Caco-2 (cell line): Measurements from ENCODE around the gene CLRN3. TPM values are rescaled to one million over a fixed set of nuclear protein-coding genes. Genes with fewer than 3 reads are reported as not detected.
A peak's percentile ranks its signal among the peaks of the same experiment; 100 is the strongest.

ENCODE experiments used
- BruUV-seq: library from RNA; stranded (reverse); fragments of 400-500 nt; replicated peaks from 2 replicates; lab custom pipeline; 2021; lab: Mats Ljungman, UMichigan
- CTCF ChIA-PET: fragments of 300-600 bp; sonication (Branson Sonifier 250); formaldehyde crosslinking; loops from one replicate; lab custom pipeline; 2022; ENCODE audit warnings: antibody characterized with exemption; lab: Charles Lee
- POLR2A ChIA-PET: fragments of 300-600 bp; sonication (Branson Sonifier 250); formaldehyde crosslinking; loops from one replicate; lab custom pipeline; 2022; ENCODE audit warnings: antibody characterized with exemption; lab: Charles Lee
- DNase-seq, 2 experiments: peaks; one replicate each; pipeline versions ENCODE4 v3.0.0 to v3.0.0-alpha.2; 2020 to 2022
- H3K27me3 ChIP-seq: replicated peaks from 2 replicates; pipeline ENCODE4 v1.6.0; 2011; ENCODE audit warnings: low read length; ENCODE audit not compliant: control insufficient read depth, insufficient read depth
- H3K36me3 ChIP-seq: 2 replicates; pipeline ENCODE4 v1.5.1; 2011; ENCODE audit warnings: low read length; ENCODE audit not compliant: control insufficient read depth, insufficient read depth
- H3K4me1 ChIP-seq: fragments of 250-450 bp; sonication (Bioruptor Pico); 2 replicates; pipeline ENCODE4 v1.5.1; 2020; ENCODE audit warnings: mild to moderate bottlenecking
- H3K4me3 ChIP-seq: 2 replicates; pipeline ENCODE4 v1.5.1; 2011; ENCODE audit warnings: low read depth, mild to moderate bottlenecking, control low read depth, low read length
- H3K9me3 ChIP-seq: fragments of 250-450 bp; sonication (Bioruptor Pico); 2 replicates; pipeline ENCODE4 v1.5.1; 2020; ENCODE audit warnings: mild to moderate bottlenecking, moderate library complexity
- H3K27ac Mint-ChIP-seq: one replicate; pipeline ENCODE4 v1.8.0; 2022; ENCODE audit warnings: mixed read lengths; ENCODE audit not compliant: unreplicated experiment
- H3K27me3 Mint-ChIP-seq: one replicate; pipeline ENCODE4 v1.8.0; 2022; ENCODE audit warnings: mixed read lengths; ENCODE audit not compliant: insufficient read depth, unreplicated experiment
- H3K36me3 Mint-ChIP-seq: one replicate; pipeline ENCODE4 v1.8.0; 2022; ENCODE audit warnings: mild to moderate bottlenecking, mixed read lengths; ENCODE audit not compliant: insufficient read depth, unreplicated experiment
- H3K4me1 Mint-ChIP-seq: one replicate; pipeline ENCODE4 v1.8.0; 2022; ENCODE audit warnings: low read depth, mixed read lengths; ENCODE audit not compliant: unreplicated experiment
- H3K4me3 Mint-ChIP-seq: one replicate; pipeline ENCODE4 v1.8.0; 2022; ENCODE audit warnings: mild to moderate bottlenecking, moderate library complexity, mixed read lengths; ENCODE audit not compliant: unreplicated experiment
- H3K9me3 Mint-ChIP-seq: one replicate; pipeline ENCODE4 v1.8.0; 2022; ENCODE audit warnings: mixed read lengths; ENCODE audit not compliant: unreplicated experiment
- intact Hi-C: fragments of 100-400 bp; cut with micrococcal nuclease; formaldehyde crosslinking; loops from one replicate; pipeline ENCODE4 v1.10.0; 2022; ENCODE audit not compliant: unreplicated experiment
- total RNA-seq: library from RNA; stranded (reverse); gene quantifications from 2 replicates; pipeline ENCODE4 v1.2.3, GENCODE V29; 2022
- TF ChIP-seq, protein P1 (sequence below), 2 experiments: fragments of 200-600 bp in 1 of 2; IDR thresholded peaks; 1 replicate in 1 of 2; 2 replicates in 1 of 2; pipeline versions ENCODE4 v1.5.1 to v1.8.0; 2011 to 2022; ENCODE audit warnings: antibody characterized with exemption in 1 of 2, control low read depth in 1 of 2, inconsistent platforms in 1 of 2, low read depth in 1 of 2, low read length in 1 of 2, mild to moderate bottlenecking in 1 of 2, moderate library complexity in 1 of 2; ENCODE audit not compliant: insufficient read depth in 1 of 2, severe bottlenecking in 1 of 2, unreplicated experiment in 1 of 2

CLRN3 gene
- total RNA-seq, 1 experiment from 2014 or later: 1.1 TPM

GRCh38 chr10:127909716-127910463, 17.1 kb upstream of the CLRN3 start:
- Histone ChIP-seq H3K36me3 (no peaks in the 10 kb centered on the region), H3K4me1 (peaks cover 23% of the 10 kb centered on the region), H3K9me3 (no peaks in the 10 kb centered on the region), H3K27me3 (no peaks in the 10 kb centered on the region), H3K4me3 (no peak overlapping the region)
- intact Hi-C loops: no loop called here
- DNase-seq: no peak
- TF ChIP-seq, protein P1, sequence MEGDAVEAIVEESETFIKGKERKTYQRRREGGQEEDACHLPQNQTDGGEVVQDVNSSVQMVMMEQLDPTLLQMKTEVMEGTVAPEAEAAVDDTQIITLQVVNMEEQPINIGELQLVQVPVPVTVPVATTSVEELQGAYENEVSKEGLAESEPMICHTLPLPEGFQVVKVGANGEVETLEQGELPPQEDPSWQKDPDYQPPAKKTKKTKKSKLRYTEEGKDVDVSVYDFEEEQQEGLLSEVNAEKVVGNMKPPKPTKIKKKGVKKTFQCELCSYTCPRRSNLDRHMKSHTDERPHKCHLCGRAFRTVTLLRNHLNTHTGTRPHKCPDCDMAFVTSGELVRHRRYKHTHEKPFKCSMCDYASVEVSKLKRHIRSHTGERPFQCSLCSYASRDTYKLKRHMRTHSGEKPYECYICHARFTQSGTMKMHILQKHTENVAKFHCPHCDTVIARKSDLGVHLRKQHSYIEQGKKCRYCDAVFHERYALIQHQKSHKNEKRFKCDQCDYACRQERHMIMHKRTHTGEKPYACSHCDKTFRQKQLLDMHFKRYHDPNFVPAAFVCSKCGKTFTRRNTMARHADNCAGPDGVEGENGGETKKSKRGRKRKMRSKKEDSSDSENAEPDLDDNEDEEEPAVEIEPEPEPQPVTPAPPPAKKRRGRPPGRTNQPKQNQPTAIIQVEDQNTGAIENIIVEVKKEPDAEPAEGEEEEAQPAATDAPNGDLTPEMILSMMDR (IDR thresholded peaks at IDR 0.05; ENCODE audit: insufficient read depth in 1 of 2, low read depth in 1 of 2, low read length in 1 of 2, severe bottlenecking in 1 of 2, unreplicated experiment in 1 of 2): no peak
- Mint-ChIP-seq H3K9me3 (no peaks in the 10 kb centered on the region), H3K4me3 (no peak overlapping the region), H3K27me3 (peaks cover 6% of the 10 kb centered on the region), H3K4me1 (peaks cover 9% of the 10 kb centered on the region), H3K36me3 (peaks cover 5% of the 10 kb centered on the region), H3K27ac (no peak overlapping the region)
- BruUV-seq: no TSS peak
- ChIA-PET CTCF (no interaction called here), POLR2A (no interaction called here)

- Mint-ChIP-seq H3K4me1 (peaks cover 9% of the 10 kb centered on the region), H3K9me3 (no peaks in the 10 kb centered on the region), H3K36me3 (peaks cover 5% of the 10 kb centered on the region), H3K27ac (no peak overlapping the region), H3K4me3 (no peak overlapping the region), H3K27me3 (peaks cover 10% of the 10 kb centered on the region)
- CTCF ChIA-PET: no interaction called here
- no peak for DNase-seq
- Histone ChIP-seq H3K4me3 (no peak overlapping the region), H3K4me1 (peaks cover 23% of the 10 kb centered on the region), H3K27me3 (no peaks in the 10 kb centered on the region), H3K36me3 (no peaks in the 10 kb centered on the region), H3K9me3 (no peaks in the 10 kb centered on the region)
- TF ChIP-seq, protein P1 (IDR thresholded peaks at IDR 0.05; ENCODE audit: insufficient read depth in 1 of 2, low read depth in 1 of 2, low read length in 1 of 2, severe bottlenecking in 1 of 2, unreplicated experiment in 1 of 2): no peak
- POLR2A ChIA-PET: no interaction called here
- intact Hi-C loops: loop anchor here (1.0 kb wide), 1 partner anchor 65 kb away; no protein-coding TSS in a partner anchor
- no TSS peak for BruUV-seq
These were observed 16.2 kb upstream of the CLRN3 start for GRCh38 chr10:127908959-127909267.

DNA sequence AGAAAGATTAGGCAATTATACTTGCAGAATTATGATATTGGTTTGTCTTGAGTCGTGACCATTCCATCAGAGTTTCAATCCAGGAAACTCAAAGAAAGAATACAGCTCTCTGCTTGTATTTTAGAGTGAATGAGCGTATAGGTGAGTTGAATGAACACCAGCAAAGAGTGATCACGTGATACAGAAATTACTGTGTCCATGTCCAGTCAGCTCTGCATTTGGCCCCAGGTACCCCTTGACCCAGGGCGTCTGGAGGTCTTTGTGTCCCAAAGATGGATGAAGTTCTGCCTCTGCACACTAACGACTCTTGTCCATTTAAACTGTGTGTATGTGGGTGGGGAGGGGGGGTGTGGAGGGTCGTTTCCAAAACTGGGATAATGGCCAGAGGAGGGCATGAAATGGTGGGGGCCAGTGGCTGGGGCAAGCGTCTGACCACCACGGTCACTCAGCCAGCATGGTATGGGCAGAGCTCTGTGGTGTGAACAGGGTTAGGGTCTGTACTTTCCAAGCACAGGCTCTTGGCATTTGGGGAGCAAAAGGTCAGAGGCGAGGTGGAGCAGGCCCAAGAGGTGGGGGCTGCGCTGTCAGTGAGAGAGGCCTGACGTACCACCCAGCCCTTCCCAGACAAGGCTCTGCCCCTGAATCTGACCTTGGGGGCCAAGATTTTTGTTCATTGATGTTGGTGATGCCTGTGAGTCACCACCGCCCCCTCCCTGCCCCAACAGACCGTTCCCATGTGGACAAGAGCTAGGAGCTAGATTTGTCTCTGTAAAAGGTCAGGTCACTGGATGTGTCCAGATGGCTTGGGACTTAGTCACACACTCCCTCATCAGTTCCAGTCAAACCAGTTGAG, 15.6 kb upstream of the CLRN3 start:
- intact Hi-C loops: loop anchor here (1.0 kb wide), 1 partner anchor 66 kb away; no protein-coding TSS in a partner anchor
- POLR2A ChIA-PET: no interaction called here
- H3K4me3 Mint-ChIP-seq: peak overlapping the region; percentile 30
- H3K9me3 Mint-ChIP-seq: no peaks in the 10 kb centered on the region
- TF ChIP-seq, protein P1 (IDR thresholded peaks at IDR 0.05; ENCODE audit: insufficient read depth in 1 of 2, low read depth in 1 of 2, low read length in 1 of 2, severe bottlenecking in 1 of 2, unreplicated experiment in 1 of 2): no peak
- H3K27ac Mint-ChIP-seq: no peak overlapping the region
- H3K36me3 Mint-ChIP-seq: peaks cover 5% of the 10 kb centered on the region
- CTCF ChIA-PET: no interaction called here
- Histone ChIP-seq H3K27me3 (no peaks in the 10 kb centered on the region), H3K4me3 (no peak overlapping the region), H3K36me3 (no peaks in the 10 kb centered on the region), H3K9me3 (no peaks in the 10 kb centered on the region), H3K4me1 (peaks cover 23% of the 10 kb centered on the region)
- BruUV-seq: no TSS peak
- H3K27me3 Mint-ChIP-seq: peaks cover 11% of the 10 kb centered on the region
- peaks cover 9% of the 10 kb centered on the region for H3K4me1 Mint-ChIP-seq
- peak; percentile 57 to 59 for DNase-seq
